ENCODE measurements around the gene PTPRD. TPM values are rescaled to one million over a fixed set of nuclear protein-coding genes. Genes with fewer than 3 reads are reported as not detected.

Gene PTPRD
- total RNA-seq, 4 donors from 2014 or later, result 0.78 to 11.7 (median 1.6) TPM

DNA sequence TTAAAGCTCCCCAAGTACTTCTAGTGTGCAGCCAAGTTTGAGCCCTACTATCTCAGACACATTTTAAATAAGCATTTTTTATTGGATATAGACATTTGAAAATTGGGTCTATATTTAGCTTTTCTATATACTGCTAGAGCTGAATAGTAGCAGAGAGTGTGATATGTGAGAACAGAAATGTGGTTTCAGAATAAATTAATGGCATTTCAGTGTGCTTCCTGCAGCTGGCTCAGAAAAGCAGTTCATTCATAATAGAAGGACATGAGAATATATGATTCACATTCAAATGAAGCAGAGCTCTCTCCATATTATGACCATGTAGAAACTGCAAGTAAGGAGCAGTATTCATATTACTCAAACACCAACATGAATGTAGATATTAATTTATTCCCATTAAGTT is 464.0 kb downstream of the PTPRD start:
- Histone ChIP-seq H3K27me3 (no peaks in the 10 kb centered on the region), H3K4me3 (no peak overlapping the region), H3K36me3 (no peaks in the 10 kb centered on the region), H3K9me3 (no peaks in the 10 kb centered on the region), H3K27ac (no peak overlapping the region), H3K4me1 (no peaks in the 10 kb centered on the region)
- ATAC-seq (no peak), DNase-seq (no peak)
- intact Hi-C loops (cut with DNase I; ENCODE audit: low total_unique reads), result no loop called here
- TF ChIP-seq, protein P1, sequence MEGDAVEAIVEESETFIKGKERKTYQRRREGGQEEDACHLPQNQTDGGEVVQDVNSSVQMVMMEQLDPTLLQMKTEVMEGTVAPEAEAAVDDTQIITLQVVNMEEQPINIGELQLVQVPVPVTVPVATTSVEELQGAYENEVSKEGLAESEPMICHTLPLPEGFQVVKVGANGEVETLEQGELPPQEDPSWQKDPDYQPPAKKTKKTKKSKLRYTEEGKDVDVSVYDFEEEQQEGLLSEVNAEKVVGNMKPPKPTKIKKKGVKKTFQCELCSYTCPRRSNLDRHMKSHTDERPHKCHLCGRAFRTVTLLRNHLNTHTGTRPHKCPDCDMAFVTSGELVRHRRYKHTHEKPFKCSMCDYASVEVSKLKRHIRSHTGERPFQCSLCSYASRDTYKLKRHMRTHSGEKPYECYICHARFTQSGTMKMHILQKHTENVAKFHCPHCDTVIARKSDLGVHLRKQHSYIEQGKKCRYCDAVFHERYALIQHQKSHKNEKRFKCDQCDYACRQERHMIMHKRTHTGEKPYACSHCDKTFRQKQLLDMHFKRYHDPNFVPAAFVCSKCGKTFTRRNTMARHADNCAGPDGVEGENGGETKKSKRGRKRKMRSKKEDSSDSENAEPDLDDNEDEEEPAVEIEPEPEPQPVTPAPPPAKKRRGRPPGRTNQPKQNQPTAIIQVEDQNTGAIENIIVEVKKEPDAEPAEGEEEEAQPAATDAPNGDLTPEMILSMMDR (IDR thresholded peaks at IDR 0.05 in 4 of 5, conservative IDR thresholded peaks at IDR 0.05 in 1 of 5), result no peak
- no peak for TF ChIP-seq POLR2A (IDR thresholded peaks at IDR 0.05)
- in situ Hi-C loops (cut with MboI; ENCODE audit: low sequenced_read_pairs in 4 of 4), result no loop called here

DNA sequence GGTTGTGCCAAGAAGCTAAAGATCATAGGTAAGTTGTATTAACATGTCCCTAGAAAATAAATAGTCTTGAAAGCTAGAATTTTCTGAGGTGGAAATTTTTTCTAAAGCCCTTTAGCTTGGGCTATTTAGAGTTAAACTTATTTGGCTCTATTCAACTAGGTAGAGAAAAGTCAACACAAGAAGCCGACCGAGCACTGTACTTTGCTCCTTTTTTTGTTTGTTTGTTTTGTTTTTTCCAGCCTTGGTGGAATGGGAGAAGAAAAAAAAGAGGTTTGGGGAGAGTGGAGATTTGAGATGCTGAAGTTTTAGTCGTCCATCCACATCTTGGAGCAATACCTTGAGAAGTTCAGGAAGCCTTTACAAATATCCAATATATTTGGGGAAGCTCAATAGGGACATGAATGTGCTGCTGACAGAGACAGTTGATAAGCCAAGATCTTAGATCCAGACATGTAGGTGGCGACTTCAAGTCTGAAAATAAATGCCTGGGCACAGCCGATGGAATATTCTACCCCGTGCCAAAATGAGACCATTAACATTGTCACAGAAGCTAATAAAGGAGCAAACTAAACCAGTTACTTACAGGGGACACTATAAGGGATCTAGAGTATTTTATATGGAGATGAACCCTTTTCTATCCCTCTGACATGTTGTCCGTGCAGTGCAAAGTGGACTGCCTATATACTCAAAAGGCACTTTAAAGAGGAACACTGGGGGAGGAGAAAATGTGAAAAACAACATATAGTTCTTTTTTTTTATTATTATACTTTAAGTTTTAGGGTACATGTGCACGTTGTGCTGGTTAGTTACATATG is 466.1 kb downstream of the PTPRD start:
- no peak for DNase-seq
- no peaks in the 10 kb centered on the region for H3K36me3 ChIP-seq
- H3K27ac ChIP-seq, result no peak overlapping the region
- H3K27me3 ChIP-seq, result no peaks in the 10 kb centered on the region
- H3K4me3 ChIP-seq, result no peak overlapping the region
- no peaks in the 10 kb centered on the region for H3K9me3 ChIP-seq
- in situ Hi-C loops (cut with MboI; ENCODE audit: low sequenced_read_pairs in 4 of 4), result no loop called here
- intact Hi-C loops (cut with DNase I; ENCODE audit: low total_unique reads), result no loop called here
- TF ChIP-seq, protein P1 (IDR thresholded peaks at IDR 0.05 in 4 of 5, conservative IDR thresholded peaks at IDR 0.05 in 1 of 5), result no peak
- no peak for TF ChIP-seq POLR2A (IDR thresholded peaks at IDR 0.05)
- no peaks in the 10 kb centered on the region for H3K4me1 ChIP-seq
- ATAC-seq, result no peak

DNA sequence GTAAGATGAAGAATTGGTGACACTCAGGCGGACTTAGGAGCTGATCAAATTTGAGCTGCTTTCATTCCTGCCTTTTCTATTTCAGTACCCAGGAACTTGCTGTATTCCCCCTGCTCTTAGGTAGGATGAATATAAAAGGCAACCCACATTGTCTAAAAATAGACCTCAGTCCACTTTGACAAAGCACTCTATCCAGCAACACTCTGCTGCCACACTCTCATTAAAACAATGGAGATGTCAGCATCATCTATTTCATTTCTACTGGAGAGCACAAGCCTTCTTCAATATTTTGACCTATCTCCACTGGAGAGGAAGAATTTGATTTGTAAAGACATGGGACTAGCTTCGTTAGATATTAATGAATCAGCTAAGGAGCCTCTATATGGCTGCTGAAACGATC is 468.4 kb downstream of the PTPRD start:
- Histone ChIP-seq H3K36me3 (no peaks in the 10 kb centered on the region), H3K27ac (no peak overlapping the region), H3K9me3 (no peaks in the 10 kb centered on the region), H3K4me1 (no peaks in the 10 kb centered on the region), H3K4me3 (no peak overlapping the region), H3K27me3 (no peaks in the 10 kb centered on the region)
- in situ Hi-C loops (cut with MboI; ENCODE audit: low sequenced_read_pairs in 4 of 4), result no loop called here
- intact Hi-C loops (cut with DNase I; ENCODE audit: low total_unique reads), result no loop called here
- TF ChIP-seq POLR2A (IDR thresholded peaks at IDR 0.05), result no peak
- TF ChIP-seq, protein P1 (IDR thresholded peaks at IDR 0.05 in 4 of 5, conservative IDR thresholded peaks at IDR 0.05 in 1 of 5), result no peak
- DNase-seq, result no peak
- ATAC-seq, result no peak

DNA sequence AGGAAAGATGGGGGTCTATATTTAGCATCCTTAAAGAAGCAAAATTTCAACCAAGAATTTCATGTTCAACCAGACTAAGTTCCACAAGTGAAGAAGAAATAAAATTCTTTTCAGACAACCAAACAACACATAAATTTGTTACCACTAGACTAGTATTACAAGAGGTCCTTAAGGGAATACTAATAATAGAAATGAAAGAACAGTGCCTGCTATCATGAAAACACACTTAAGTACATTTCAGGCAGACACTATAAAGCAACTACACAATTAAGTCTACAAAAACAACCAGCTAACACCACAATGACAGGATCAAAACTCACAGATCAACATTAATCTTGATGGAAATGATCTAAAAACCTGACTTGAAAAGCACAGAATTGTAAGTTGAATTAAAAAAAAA is 477.2 kb downstream of the PTPRD start:
- in situ Hi-C loops (cut with MboI; ENCODE audit: low sequenced_read_pairs in 4 of 4) (no loop called here), intact Hi-C loops (cut with DNase I; ENCODE audit: low total_unique reads) (no loop called here)
- H3K36me3 ChIP-seq, result no peaks in the 10 kb centered on the region
- TF ChIP-seq POLR2A (IDR thresholded peaks at IDR 0.05), result no peak
- TF ChIP-seq, protein P1 (IDR thresholded peaks at IDR 0.05 in 4 of 5, conservative IDR thresholded peaks at IDR 0.05 in 1 of 5), result no peak
- no peak overlapping the region for H3K27ac ChIP-seq
- no peaks in the 10 kb centered on the region for H3K4me1 ChIP-seq
- no peak for ATAC-seq
- no peak for DNase-seq
- no peak overlapping the region for H3K4me3 ChIP-seq
- no peaks in the 10 kb centered on the region for H3K27me3 ChIP-seq
- no peaks in the 10 kb centered on the region for H3K9me3 ChIP-seq
